ENCODE measurements around the gene ZFAND3.

GRCh38 chr6:38168699-38169098 is 349.2 kb downstream of the ZFAND3 start:
- TF ChIP-seq RAD51 (IDR thresholded peaks at IDR 0.05) (no peak), CTCF (IDR thresholded peaks at IDR 0.05 in 2 of 3, conservative IDR thresholded peaks at IDR 0.05 in 1 of 3; ENCODE audit: control insufficient read depth in 2 of 3, extremely low read depth in 1 of 3, insufficient read depth in 1 of 3, low read depth in 3 of 3, low read length in 3 of 3) (no peak), EZH2 (IDR thresholded peaks at IDR 0.05; ENCODE audit: borderline replicate concordance, control insufficient read depth, low read depth, low read length) (no peak), POLR2A (IDR thresholded peaks at IDR 0.05; ENCODE audit: low read depth, low read length) (no peak)
